H1 (cell line): ENCODE results near the gene KCNMA1. TPM values are rescaled to one million over a fixed set of nuclear protein-coding genes. Genes with fewer than 3 reads are reported as not detected.

Experiments used
- CTCF ChIA-PET: fragments of 300-600 bp; sonication (Branson Sonifier 250); formaldehyde crosslinking; loops from one replicate; lab custom pipeline; 2021; ENCODE audit not compliant: partially characterized antibody; lab: Charles Lee
- POLR2A ChIA-PET: fragments of 300-600 bp; sonication (Branson Sonifier 250); formaldehyde crosslinking; loops from one replicate; lab custom pipeline; 2021; ENCODE audit warnings: inconsistent platforms; ENCODE audit not compliant: partially characterized antibody; lab: Charles Lee
- DNase-seq, 2 experiments: peaks; one replicate each; pipeline versions ENCODE4 v3.0.0 to v3.0.0-alpha.2; 2010 to 2022; ENCODE audit warnings: low spot score in 2 of 2, low read depth in 1 of 2, mixed read lengths in 1 of 2
- FAIRE-seq: peaks from 2 replicates; lab custom pipeline; 2011; peaks lifted over from hg19 to GRCh38; lab: Jason Lieb, UNC
- H2AFZ ChIP-seq: 2 replicates; pipeline ENCODE4 v1.8.1; 2012; ENCODE audit warnings: low read length, inconsistent platforms
- H2AK5ac ChIP-seq: 2 replicates; pipeline ENCODE4 v1.6.1; 2013; ENCODE audit warnings: low read depth, low read length
- H2BK120ac ChIP-seq: replicated peaks from 2 replicates; pipeline ENCODE3; 2013; ENCODE audit warnings: low read depth, low read length, inconsistent platforms
- H2BK12ac ChIP-seq: 2 replicates; pipeline ENCODE4 v1.6.1; 2013; ENCODE audit warnings: low read depth, low read length
- H2BK15ac ChIP-seq: 2 replicates; pipeline ENCODE4 v1.6.1; 2013; ENCODE audit warnings: low read length
- H2BK20ac ChIP-seq: 2 replicates; pipeline ENCODE4 v1.6.1; 2013; ENCODE audit warnings: low read length
- H2BK5ac ChIP-seq: 2 replicates; pipeline ENCODE4 v1.6.1; 2013; ENCODE audit warnings: low read depth, low read length
- H3K14ac ChIP-seq: 2 replicates; pipeline ENCODE4 v1.6.1; 2013; ENCODE audit warnings: inconsistent platforms; ENCODE audit not compliant: insufficient read length
- H3K18ac ChIP-seq: 2 replicates; pipeline ENCODE4 v1.6.1; 2013; ENCODE audit warnings: low read length; ENCODE audit errors: extremely low read depth
- H3K23ac ChIP-seq: 2 replicates; pipeline ENCODE4 v1.6.1; 2013; ENCODE audit warnings: inconsistent platforms; ENCODE audit not compliant: insufficient read length
- H3K23me2 ChIP-seq: 2 replicates; pipeline ENCODE4 v1.6.1; 2013; ENCODE audit warnings: low read depth, low read length
- H3K27ac ChIP-seq: 2 replicates; pipeline ENCODE4 v1.6.1; 2011; ENCODE audit warnings: low read depth, low read length, inconsistent platforms
- H3K27me3 ChIP-seq, 4 experiments: replicated peaks in 1 of 4; 1 replicate in 1 of 4; 2 replicates in 3 of 4; pipeline versions ENCODE4 v1.6.1 to v1.8.1; 2011 to 2013; ENCODE audit warnings: low read length in 3 of 4, mild to moderate bottlenecking in 3 of 4, inconsistent platforms in 2 of 4, mixed read lengths in 2 of 4, moderate library complexity in 1 of 4; ENCODE audit not compliant: control insufficient read depth in 3 of 4, insufficient read depth in 3 of 4; ENCODE audit errors: extremely low read depth in 1 of 4
- H3K36me3 ChIP-seq, 4 experiments: 2 replicates each; pipeline versions ENCODE4 v1.6.1 to v1.8.1; 2011 to 2013; ENCODE audit warnings: mild to moderate bottlenecking in 4 of 4, low read length in 3 of 4, moderate library complexity in 2 of 4, control low read depth in 1 of 4, inconsistent platforms in 1 of 4; ENCODE audit not compliant: insufficient read depth in 4 of 4, control insufficient read depth in 2 of 4
- H3K4ac ChIP-seq: replicated peaks from 2 replicates; pipeline ENCODE3; 2013; ENCODE audit warnings: low read length, low read depth, mixed read lengths, inconsistent platforms; ENCODE audit not compliant: insufficient read length
- H3K4me1 ChIP-seq, 4 experiments: replicated peaks in 1 of 4; 1 replicate in 1 of 4; 2 replicates in 3 of 4; pipeline versions ENCODE4 v1.6.1 to v1.8.1; 2011 to 2013; ENCODE audit warnings: low read length in 3 of 4, inconsistent platforms in 2 of 4, mixed read lengths in 1 of 4; ENCODE audit not compliant: insufficient read depth in 4 of 4, control insufficient read depth in 3 of 4
- H3K4me2 ChIP-seq, 2 experiments: 2 replicates each; pipeline versions ENCODE4 v1.6.1 to v1.8.1; 2011 to 2013; ENCODE audit warnings: low read depth in 2 of 2, low read length in 2 of 2, control low read depth in 1 of 2, inconsistent platforms in 1 of 2, mild to moderate bottlenecking in 1 of 2; ENCODE audit not compliant: insufficient read depth in 1 of 2
- H3K4me3 ChIP-seq, 4 experiments: fragments of 200-600, 300-600 bp in 1 of 4; sonication (generic), shearing (Covaris generic), sonication (Bioruptor Twin) in 1 of 4; 2 replicates each; pipeline versions ENCODE4 v1.5.1 to v1.8.1; 2011 to 2016; ENCODE audit warnings: low read length in 4 of 4, low read depth in 3 of 4, control low read depth in 2 of 4, inconsistent platforms in 2 of 4, mild to moderate bottlenecking in 2 of 4, mixed read lengths in 1 of 4, moderate library complexity in 1 of 4; ENCODE audit not compliant: insufficient read depth in 2 of 4; ENCODE audit errors: extremely low read depth in 1 of 4
- H3K56ac ChIP-seq: replicated peaks from 2 replicates; pipeline ENCODE3; 2013; ENCODE audit warnings: low read depth, mild to moderate bottlenecking, mixed read lengths, low read length, inconsistent platforms; ENCODE audit not compliant: insufficient read length
- H3K79me1 ChIP-seq: 2 replicates; pipeline ENCODE4 v1.6.1; 2013; ENCODE audit warnings: low read depth, low read length, control low read depth
- H3K79me2 ChIP-seq, 2 experiments: 2 replicates each; pipeline versions ENCODE4 v1.6.1 to v1.8.1; 2012 to 2013; ENCODE audit warnings: low read length in 2 of 2, mild to moderate bottlenecking in 2 of 2, inconsistent platforms in 1 of 2; ENCODE audit not compliant: insufficient read depth in 2 of 2, control insufficient read depth in 1 of 2
- H3K9ac ChIP-seq, 4 experiments: replicated peaks in 1 of 4; 1 replicate in 1 of 4; 2 replicates in 3 of 4; pipeline versions ENCODE4 v1.6.1 to v1.8.1; 2011 to 2013; ENCODE audit warnings: low read depth in 3 of 4, low read length in 3 of 4, control low read depth in 2 of 4, mild to moderate bottlenecking in 2 of 4, moderate library complexity in 2 of 4, inconsistent platforms in 1 of 4; ENCODE audit errors: extremely low read depth in 1 of 4
- H3K9me3 ChIP-seq, 2 experiments: 2 replicates each; pipeline versions ENCODE4 v1.6.1 to v1.8.1; 2012 to 2013; ENCODE audit warnings: mild to moderate bottlenecking in 2 of 2, moderate library complexity in 2 of 2, control low read depth in 1 of 2, inconsistent platforms in 1 of 2, low read depth in 1 of 2, low read length in 1 of 2, mixed read lengths in 1 of 2; ENCODE audit not compliant: insufficient read depth in 2 of 2
- H4K20me1 ChIP-seq, 2 experiments: replicated peaks in 1 of 2; 2 replicates each; pipeline versions ENCODE3 to v1.8.1; 2011 to 2013; ENCODE audit warnings: inconsistent platforms in 2 of 2, low read length in 2 of 2, mild to moderate bottlenecking in 1 of 2; ENCODE audit not compliant: insufficient read depth in 2 of 2, control insufficient read depth in 1 of 2
- H4K5ac ChIP-seq: 2 replicates; pipeline ENCODE4 v1.6.1; 2013; ENCODE audit warnings: low read length, low read depth, mixed read lengths, inconsistent platforms; ENCODE audit not compliant: insufficient read length
- H4K8ac ChIP-seq: 2 replicates; pipeline ENCODE4 v1.8.0; 2013; ENCODE audit warnings: mild to moderate bottlenecking, moderate library complexity, low read length, inconsistent platforms; ENCODE audit not compliant: insufficient read depth; ENCODE audit errors: extremely low read depth
- H4K91ac ChIP-seq: replicated peaks from 2 replicates; pipeline ENCODE3; 2013; ENCODE audit warnings: low read length, mixed read lengths, inconsistent platforms; ENCODE audit not compliant: insufficient read length
- ATF2 ChIP-seq: IDR thresholded peaks from 2 replicates; pipeline ENCODE4 v1.6.1; 2012; ENCODE audit warnings: low read length, inconsistent platforms
- CHD1 ChIP-seq: IDR thresholded peaks from 2 replicates; pipeline ENCODE4 v1.6.1; 2012; ENCODE audit warnings: low read depth, low read length, improper control_type of control experiment
- CREB1 ChIP-seq: IDR thresholded peaks from 2 replicates; pipeline ENCODE4 v1.6.1; 2012; ENCODE audit warnings: inconsistent platforms
- EZH2 ChIP-seq: fragments of 200-600 bp; sonication (generic); IDR thresholded peaks from 2 replicates; pipeline ENCODE4 v1.7.1; 2012; ENCODE audit warnings: low read depth, mild to moderate bottlenecking, moderate library complexity, low read length, inconsistent platforms; ENCODE audit not compliant: severe bottlenecking
- HDAC6 ChIP-seq: IDR thresholded peaks from one replicate; pipeline ENCODE4 v1.7.1; 2012; ENCODE audit warnings: low read depth, mild to moderate bottlenecking, inconsistent platforms, low read length, moderate library complexity
- KDM4A ChIP-seq: IDR thresholded peaks from one replicate; pipeline ENCODE4 v1.7.1; 2012; ENCODE audit warnings: low read depth, mild to moderate bottlenecking, moderate library complexity, low read length, inconsistent platforms; ENCODE audit not compliant: severe bottlenecking
- KDM5A ChIP-seq: fragments of 200-600 bp; IDR thresholded peaks from 2 replicates; pipeline ENCODE4 v1.7.1; 2012; ENCODE audit warnings: mild to moderate bottlenecking, low read length, inconsistent platforms, mixed read lengths
- MAX ChIP-seq: IDR thresholded peaks from 2 replicates; pipeline ENCODE4 v1.6.1; 2012; ENCODE audit warnings: inconsistent platforms
- NANOG ChIP-seq: IDR thresholded peaks from 2 replicates; pipeline ENCODE4 v1.6.1; 2011; ENCODE audit warnings: low read length, low read depth, mild to moderate bottlenecking, inconsistent platforms; ENCODE audit not compliant: insufficient read depth, poor library complexity, severe bottlenecking
- POLR2A ChIP-seq, 2 experiments: IDR thresholded peaks; 1 replicate in 1 of 2; 2 replicates in 1 of 2; pipeline ENCODE4 v1.6.1; 2011; ENCODE audit warnings: low read depth in 2 of 2, low read length in 2 of 2, mild to moderate bottlenecking in 2 of 2; ENCODE audit errors: control extremely low read depth in 1 of 2
- POLR2AphosphoS5 ChIP-seq: IDR thresholded peaks from 2 replicates; pipeline ENCODE4 v1.6.1; 2011; ENCODE audit warnings: low read depth, low read length
- RBBP5 ChIP-seq: IDR thresholded peaks from 2 replicates; pipeline ENCODE4 v1.7.1; 2012; ENCODE audit warnings: low read depth, mild to moderate bottlenecking, inconsistent platforms, low read length, moderate library complexity, borderline replicate concordance
- ZNF274 ChIP-seq: IDR thresholded peaks from 2 replicates; pipeline ENCODE4 v1.7.0; 2012; ENCODE audit warnings: low read length, borderline replicate concordance; ENCODE audit errors: extremely low read depth
- WGBS, 2 experiments: shearing (Covaris generic) in 1 of 2; methylation state at CpG; one replicate each; pipeline versions ENCODE4 v1.1.6 to v1.1.7; 2013 to 2015; ENCODE audit warnings: low lambda C conversion rate in 2 of 2, mixed read lengths in 2 of 2, inconsistent platforms in 1 of 2, low coverage in 1 of 2, missing lambda C conversion rate in 1 of 2; ENCODE audit not compliant: insufficient replicate concordance in 2 of 2, insufficient coverage in 1 of 2, insufficient read length in 1 of 2; ENCODE audit errors: extremely low coverage in 1 of 2, missing lambda C conversion rate in 1 of 2; 5-methylcytosine and 5-hydroxymethylcytosine counted together
- polyA plus RNA-seq, 7 experiments: library from polyadenylated mRNA; depleted of rRNA in 3 of 7; stranded (reverse) in 5 of 7; unstranded in 2 of 7; fragments of >200 nt in 5 of 7; fragments of 200-250 nt in 2 of 7; gene quantifications; 1 replicate in 5 of 7; 2 replicates in 1 of 7; 4 replicates in 1 of 7; pipeline versions ENCODE4 v1.2.1 to v1.2.3, GENCODE V29; 2011 to 2013; ENCODE audit warnings: missing spikeins in 2 of 7, mixed read lengths in 2 of 7
- total RNA-seq: library from RNA; stranded (reverse); fragmentation: NEBNext Ultra II Directional; extraction: Animal tissue kit (Norgen Biotek cat#: 25700); gene quantifications from 2 replicates; pipeline ENCODE4 v1.2.1, GENCODE V29; 2021

Gene KCNMA1
- total and polyA plus RNA-seq, 2 of the 8 experiments (the other 6 are each of a cell fraction or from before 2014, with no cell fraction given) = 10.2 to 11.1 TPM

DNA sequence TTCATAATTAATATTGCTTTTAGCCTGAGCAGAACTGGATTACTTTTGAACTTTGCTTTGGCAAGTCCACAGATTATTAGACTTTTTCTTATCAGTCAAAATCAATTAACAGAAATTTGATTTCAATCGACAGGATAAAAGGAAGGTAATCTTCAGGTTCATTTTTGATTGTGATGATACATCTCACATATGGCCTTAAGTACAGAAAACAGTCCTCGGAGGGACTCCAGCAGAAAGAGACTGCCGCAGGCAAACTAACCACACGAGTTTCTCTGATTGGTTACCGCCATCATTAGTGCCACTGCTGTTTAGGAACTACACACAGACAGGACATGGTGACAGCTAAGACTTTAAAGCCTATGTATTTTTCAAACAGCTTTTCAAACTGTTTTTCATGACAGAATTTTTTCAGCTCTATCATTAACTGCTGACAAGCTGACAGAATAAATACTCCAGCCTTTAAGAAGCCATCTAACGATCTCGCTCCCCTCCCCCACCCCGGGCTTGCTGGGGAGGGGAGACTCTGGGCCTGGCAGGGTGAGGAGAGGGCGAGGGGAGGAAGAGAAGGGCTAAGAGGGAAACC, 668.2 kb downstream of the KCNMA1 start:
- H3K4me2 ChIP-seq = no peak overlapping the region
- H2AFZ ChIP-seq = no peak overlapping the region
- H2BK120ac ChIP-seq = no peak overlapping the region
- H3K23me2 ChIP-seq = no peaks in the 10 kb centered on the region
- H3K36me3 ChIP-seq = no peaks in the 10 kb centered on the region
- no peak overlapping the region for H3K56ac ChIP-seq
- H4K8ac ChIP-seq = no peak overlapping the region
- no peaks in the 10 kb centered on the region; a peak in 2 of 7 replicates for H3K4me1 ChIP-seq
- no peak overlapping the region for H4K5ac ChIP-seq
- H3K23ac ChIP-seq = no peak overlapping the region
- H3K4ac ChIP-seq = no peak overlapping the region
- 88% methylated on average over 9 of the region's 9 CpGs; no CpG with 5 or more reads in 1 of the 2 experiments for WGBS, 2 experiments
- no peaks in the 10 kb centered on the region for H3K9me3 ChIP-seq
- no peak overlapping the region for H2BK20ac ChIP-seq
- H2BK15ac ChIP-seq = no peak overlapping the region
- H3K79me2 ChIP-seq = no peaks in the 10 kb centered on the region
- H2BK5ac ChIP-seq = no peak overlapping the region
- no peak overlapping the region for H3K9ac ChIP-seq
- no peaks in the 10 kb centered on the region for H3K27me3 ChIP-seq
- H3K79me1 ChIP-seq = no peaks in the 10 kb centered on the region
- no peak overlapping the region for H2BK12ac ChIP-seq
- H2AK5ac ChIP-seq = no peak overlapping the region
- POLR2A ChIA-PET = no interaction called here
- H3K27ac ChIP-seq = no peak overlapping the region
- no peak overlapping the region for H3K18ac ChIP-seq
- no peak for DNase-seq
- CTCF ChIA-PET = no interaction called here
- no peak overlapping the region for H4K91ac ChIP-seq
- H3K14ac ChIP-seq = no peak overlapping the region
- H4K20me1 ChIP-seq = no peaks in the 10 kb centered on the region
- no peak overlapping the region for H3K4me3 ChIP-seq
- no peak for FAIRE-seq
- TF ChIP-seq NANOG = no peak
- no peak for TF ChIP-seq MAX
- no peak for TF ChIP-seq CREB1
- TF ChIP-seq KDM4A = no peak
- no peak for TF ChIP-seq RBBP5
- no peak for TF ChIP-seq HDAC6
- no peak for TF ChIP-seq ZNF274
- no peak for TF ChIP-seq ATF2
- no peak for TF ChIP-seq EZH2
- no peak for TF ChIP-seq CHD1
- no peak for TF ChIP-seq POLR2A (IDR thresholded peaks at IDR 0.05; ENCODE audit: control extremely low read depth in 1 of 2, low read depth in 2 of 2, low read length in 2 of 2)
- TF ChIP-seq KDM5A = no peak
- no peak for TF ChIP-seq POLR2AphosphoS5
